Measurements from ENCODE around the gene NID1. TPM values are rescaled to one million over a fixed set of nuclear protein-coding genes. Genes with fewer than 3 reads are reported as not detected.

The NID1 gene
- total RNA-seq, 2 experiments from 2014 or later: 0.05 to 0.07 TPM

- POLR2A ChIA-PET: no interaction called here
- H3K4me3 Mint-ChIP-seq: no peak overlapping the region
- no peak overlapping the region for H3K27ac Mint-ChIP-seq
- no peaks in the 10 kb centered on the region for H3K36me3 Mint-ChIP-seq
- H3K9me3 Mint-ChIP-seq: no peaks in the 10 kb centered on the region
- peaks cover 8% of the 10 kb centered on the region for H3K4me1 Mint-ChIP-seq (ENCODE audit: low read depth)
- no peak for DNase-seq
- peaks cover 10% of the 10 kb centered on the region for H3K27me3 Mint-ChIP-seq
- intact Hi-C loops (cut with micrococcal nuclease): no loop called here
- CTCF ChIA-PET: no interaction called here
These were observed 6.6 kb downstream of the NID1 start for GRCh38 chr1:236058141-236058934.

- H3K27ac Mint-ChIP-seq: no peak overlapping the region
- CTCF ChIA-PET: no interaction called here
These were observed 7.3 kb downstream of the NID1 start for GRCh38 chr1:236057546-236057945.

GRCh38 chr1:236052232-236052993, 12.5 kb downstream of the NID1 start:
- Mint-ChIP-seq H3K27ac (no peak overlapping the region), H3K4me1 (ENCODE audit: low read depth) (no peaks in the 10 kb centered on the region), H3K9me3 (no peaks in the 10 kb centered on the region), H3K36me3 (no peaks in the 10 kb centered on the region), H3K27me3 (peaks cover 7% of the 10 kb centered on the region), H3K4me3 (no peak overlapping the region)
- no peak for DNase-seq
- ChIA-PET CTCF (interaction anchor here (0.9 to 1.2 kb wide), 3 partner anchors 31 to 538 kb away, joined by 3 read pairs; no protein-coding TSS in a partner anchor), POLR2A (no interaction called here)
- intact Hi-C loops (cut with micrococcal nuclease): no loop called here

More at GRCh38 chr1:236057546-236057945, 7.3 kb downstream of the NID1 start:
- intact Hi-C loops (cut with micrococcal nuclease): no loop called here
- Mint-ChIP-seq H3K9me3 (no peaks in the 10 kb centered on the region), H3K36me3 (no peaks in the 10 kb centered on the region), H3K4me1 (ENCODE audit: low read depth) (peaks cover 8% of the 10 kb centered on the region), H3K27me3 (peaks cover 11% of the 10 kb centered on the region), H3K4me3 (no peak overlapping the region)
- POLR2A ChIA-PET: no interaction called here
- DNase-seq: no peak

GRCh38 chr1:236051242-236051791, 13.6 kb downstream of the NID1 start:
- ChIA-PET POLR2A (no interaction called here), CTCF (interaction anchor here (0.5 to 0.9 kb wide), 2 partner anchors 54 to 537 kb away, joined by 3 read pairs; no protein-coding TSS in a partner anchor)
- intact Hi-C loops (cut with micrococcal nuclease): no loop called here
- no peak overlapping the region for H3K4me3 Mint-ChIP-seq
- no peaks in the 10 kb centered on the region for H3K9me3 Mint-ChIP-seq
- H3K27ac Mint-ChIP-seq: no peak overlapping the region
- no peaks in the 10 kb centered on the region for H3K36me3 Mint-ChIP-seq
- DNase-seq: no peak
- no peaks in the 10 kb centered on the region for H3K4me1 Mint-ChIP-seq (ENCODE audit: low read depth)
- peaks cover 7% of the 10 kb centered on the region for H3K27me3 Mint-ChIP-seq

GRCh38 chr1:236045771-236046170, 19.1 kb downstream of the NID1 start:
- ChIA-PET CTCF (interaction anchor here (1.0 kb wide), 1 partner anchor 98 kb away, joined by 3 read pairs; no protein-coding TSS in a partner anchor), POLR2A (no interaction called here)
- Mint-ChIP-seq H3K9me3 (peaks cover 4% of the 10 kb centered on the region), H3K4me1 (ENCODE audit: low read depth) (no peaks in the 10 kb centered on the region), H3K36me3 (no peaks in the 10 kb centered on the region), H3K27ac (no peak overlapping the region), H3K4me3 (no peak overlapping the region), H3K27me3 (peaks cover 1% of the 10 kb centered on the region)
- intact Hi-C loops (cut with micrococcal nuclease): no loop called here
- no peak for DNase-seq

- no peaks in the 10 kb centered on the region for H3K4me1 Mint-ChIP-seq (ENCODE audit: low read depth)
These were observed 20.5 kb downstream of the NID1 start for GRCh38 chr1:236044341-236044740.

GRCh38 chr1:236041631-236042618, 23.0 kb downstream of the NID1 start:
- H3K27ac Mint-ChIP-seq: no peak overlapping the region
- ChIA-PET CTCF (no interaction called here), POLR2A (no interaction called here)
- DNase-seq: no peak
- H3K4me3 Mint-ChIP-seq: no peak overlapping the region
- intact Hi-C loops (cut with micrococcal nuclease): no loop called here
- peaks cover 4% of the 10 kb centered on the region for H3K9me3 Mint-ChIP-seq
- no peaks in the 10 kb centered on the region for H3K36me3 Mint-ChIP-seq
- no peaks in the 10 kb centered on the region for H3K4me1 Mint-ChIP-seq (ENCODE audit: low read depth)
- H3K27me3 Mint-ChIP-seq: peaks cover 1% of the 10 kb centered on the region

More at GRCh38 chr1:236044341-236044740, 20.5 kb downstream of the NID1 start:
- intact Hi-C loops (cut with micrococcal nuclease): no loop called here
- CTCF ChIA-PET: no interaction called here
- H3K36me3 Mint-ChIP-seq: no peaks in the 10 kb centered on the region
- H3K27ac Mint-ChIP-seq: no peak overlapping the region
- DNase-seq: no peak
- peaks cover 4% of the 10 kb centered on the region for H3K9me3 Mint-ChIP-seq
- peaks cover 1% of the 10 kb centered on the region for H3K27me3 Mint-ChIP-seq
- no peak overlapping the region for H3K4me3 Mint-ChIP-seq
- POLR2A ChIA-PET: no interaction called here

GRCh38 chr1:236039740-236040685, 24.9 kb downstream of the NID1 start:
- Mint-ChIP-seq H3K9me3 (peaks cover 4% of the 10 kb centered on the region), H3K27me3 (peaks cover 1% of the 10 kb centered on the region), H3K4me1 (ENCODE audit: low read depth) (no peaks in the 10 kb centered on the region), H3K27ac (no peak overlapping the region), H3K36me3 (no peaks in the 10 kb centered on the region), H3K4me3 (no peak overlapping the region)
- ChIA-PET POLR2A (no interaction called here), CTCF (no interaction called here)
- intact Hi-C loops (cut with micrococcal nuclease): no loop called here
- no peak for DNase-seq

- Mint-ChIP-seq H3K4me3 (no peak overlapping the region), H3K36me3 (no peaks in the 10 kb centered on the region), H3K27ac (no peak overlapping the region), H3K4me1 (ENCODE audit: low read depth) (no peaks in the 10 kb centered on the region), H3K27me3 (peaks cover 1% of the 10 kb centered on the region), H3K9me3 (peaks cover 1% of the 10 kb centered on the region)
- intact Hi-C loops (cut with micrococcal nuclease): no loop called here
- ChIA-PET CTCF (no interaction called here), POLR2A (no interaction called here)
- DNase-seq: no peak
These were observed 26.9 kb downstream of the NID1 start for GRCh38 chr1:236038034-236038433.

- Mint-ChIP-seq H3K4me1 (ENCODE audit: low read depth) (no peaks in the 10 kb centered on the region), H3K4me3 (no peak overlapping the region), H3K27ac (no peak overlapping the region), H3K36me3 (no peaks in the 10 kb centered on the region), H3K9me3 (no peaks in the 10 kb centered on the region), H3K27me3 (no peaks in the 10 kb centered on the region)
- no peak for DNase-seq
- intact Hi-C loops (cut with micrococcal nuclease): no loop called here
- ChIA-PET CTCF (no interaction called here), POLR2A (no interaction called here)
These were observed 29.2 kb downstream of the NID1 start for GRCh38 chr1:236035681-236036101.

GRCh38 chr1:236033336-236033735, 31.6 kb downstream of the NID1 start:
- CTCF ChIA-PET: no interaction called here
- POLR2A ChIA-PET: no interaction called here
- no peak for DNase-seq
- Mint-ChIP-seq H3K9me3 (no peaks in the 10 kb centered on the region), H3K36me3 (no peaks in the 10 kb centered on the region), H3K4me3 (no peak overlapping the region), H3K27me3 (no peaks in the 10 kb centered on the region), H3K4me1 (ENCODE audit: low read depth) (no peaks in the 10 kb centered on the region), H3K27ac (no peak overlapping the region)
- intact Hi-C loops (cut with micrococcal nuclease): no loop called here
